GM21717 (cell line): ENCODE results near the gene RNF141.
A peak's percentile ranks its signal among the peaks of the same experiment; 100 is the strongest.

Experiments used
- ATAC-seq: cut with Tn5 transposase; IDR thresholded peaks from one replicate; pipeline ENCODE4 v1.9.1; 2021; ENCODE audit warnings: mild to moderate bottlenecking, moderate library complexity; ENCODE audit not compliant: unreplicated experiment

The RNF141 gene

GRCh38 chr11:10526974-10527918 is 13.7 kb downstream of the RNF141 start:
- ATAC-seq = peak; percentile 77

GRCh38 chr11:10524471-10524870 is 16.5 kb downstream of the RNF141 start:
- no peak for ATAC-seq

DNA sequence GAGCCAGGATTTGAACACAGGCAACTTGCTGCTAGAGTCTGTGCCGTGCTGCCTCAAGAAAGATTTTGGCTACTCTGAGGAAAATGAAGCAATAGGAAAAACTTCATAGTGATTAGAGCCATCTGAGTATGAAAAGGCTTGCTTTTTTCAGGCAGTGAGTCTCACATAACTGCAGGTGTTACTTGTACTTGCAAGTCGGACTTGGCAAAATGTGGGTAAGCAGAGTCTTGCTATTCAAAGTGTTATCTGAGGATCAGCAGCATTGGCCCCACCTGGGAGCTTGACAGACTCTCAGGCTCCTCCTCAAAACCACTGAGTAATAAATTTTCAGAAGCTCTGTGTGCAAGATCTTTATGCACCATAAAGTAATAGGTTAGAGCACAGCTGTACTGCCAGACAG is 18.1 kb downstream of the RNF141 start:
- no peak for ATAC-seq

GRCh38 chr11:10522276-10522675 is 18.7 kb downstream of the RNF141 start:
- no peak for ATAC-seq

- no peak for ATAC-seq
Observed at GRCh38 chr11:10520562-10520961, 20.4 kb downstream of the RNF141 start.

DNA sequence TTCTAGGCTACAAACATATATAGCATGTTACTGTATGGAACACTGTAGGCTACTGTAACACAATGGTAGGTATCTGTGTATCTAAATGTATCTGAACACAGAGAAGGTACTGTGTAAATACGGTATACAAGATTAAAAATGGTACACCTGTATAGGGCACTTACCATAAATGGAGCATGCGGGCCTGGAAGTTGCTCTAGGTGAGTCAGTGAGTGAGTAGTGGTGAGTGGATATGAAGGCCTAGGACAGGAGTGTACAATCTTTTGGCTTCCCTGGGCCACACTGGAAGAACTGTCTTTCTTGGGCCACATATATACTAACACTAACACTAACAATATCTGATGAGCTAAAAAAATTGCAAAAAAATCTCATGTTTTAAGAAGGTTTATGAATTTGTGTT is 21.4 kb downstream of the RNF141 start:
- no peak for ATAC-seq

DNA sequence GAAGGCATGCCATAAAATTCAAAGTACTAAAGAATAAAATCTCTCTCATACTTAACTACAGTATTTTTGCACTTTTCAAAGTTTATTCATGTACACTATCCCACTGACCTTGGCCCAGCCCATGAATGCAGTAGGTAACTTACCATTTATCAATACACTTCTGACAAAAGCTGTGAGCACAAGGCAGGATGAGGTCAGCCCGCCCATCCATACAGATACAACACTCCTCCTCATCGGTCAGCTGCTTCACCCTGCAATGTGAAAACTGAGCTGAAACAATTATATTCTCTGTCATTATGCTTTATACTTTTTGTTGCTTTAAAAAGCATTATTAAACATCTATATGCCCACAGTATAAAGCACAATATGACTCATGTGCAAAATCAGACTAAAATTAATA is 22.1 kb downstream of the RNF141 start:
- no peak for ATAC-seq

DNA sequence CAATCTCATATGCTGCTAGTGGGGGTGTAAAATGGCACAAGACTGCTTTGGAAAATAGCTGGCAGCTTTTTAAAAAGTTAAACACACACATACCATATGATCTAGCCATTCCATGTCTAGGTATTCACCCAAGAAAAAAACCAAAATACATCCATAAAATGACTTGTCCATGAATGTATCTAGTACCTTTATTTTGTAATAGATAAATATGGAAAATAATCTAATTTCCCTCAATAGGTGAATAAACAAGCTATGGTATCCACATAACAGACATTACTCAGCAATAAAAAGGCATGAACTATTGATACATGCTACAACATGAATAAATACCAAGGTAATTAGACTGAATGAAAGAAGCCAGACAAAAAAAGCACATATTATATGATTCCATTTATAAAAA is 22.9 kb downstream of the RNF141 start:
- no peak for ATAC-seq

- ATAC-seq = no peak
Observed at GRCh38 chr11:10515418-10515817, 25.6 kb downstream of the RNF141 start.

GRCh38 chr11:10514709-10515108 is 26.3 kb downstream of the RNF141 start:
- no peak for ATAC-seq

DNA sequence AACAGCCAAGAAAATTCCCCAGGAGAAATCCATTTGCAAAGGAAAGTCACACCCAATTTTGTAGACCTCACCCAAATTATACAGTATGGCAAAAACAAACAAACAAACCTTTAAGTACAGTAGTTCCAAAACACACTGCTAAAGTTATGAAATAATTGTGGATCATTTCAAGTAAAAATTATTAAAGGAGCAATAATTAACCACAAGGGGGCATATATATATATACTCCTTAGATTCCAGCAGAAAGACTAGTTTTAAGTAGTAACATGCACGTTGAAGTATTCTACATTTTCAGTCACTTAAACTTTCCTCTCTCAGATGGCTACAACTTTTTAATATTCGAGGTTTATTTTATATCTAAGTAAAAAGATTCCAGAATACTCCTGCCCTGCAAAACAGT is 26.8 kb downstream of the RNF141 start:
- ATAC-seq = no peak

DNA sequence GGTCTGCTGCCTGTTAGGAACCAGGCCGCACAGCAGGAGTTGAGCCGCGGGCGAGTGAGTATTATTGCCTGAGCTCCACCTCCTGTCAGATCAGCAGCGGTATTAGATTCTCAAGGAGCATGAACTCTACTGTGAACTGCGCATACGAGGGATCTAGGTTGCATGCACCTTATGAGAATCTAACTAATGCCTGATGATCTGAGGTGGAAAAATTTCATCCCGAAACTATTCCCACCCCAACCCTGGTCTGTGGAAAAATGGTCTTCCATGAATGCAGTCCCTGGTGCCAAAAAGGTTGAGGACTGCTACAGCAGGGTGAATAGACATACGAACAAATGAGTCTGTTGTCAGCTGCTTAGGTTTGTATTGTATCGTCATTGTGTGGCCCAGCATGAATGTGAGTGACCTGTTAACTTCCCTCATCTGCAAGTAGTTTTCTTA is 29.8 kb downstream of the RNF141 start:
- ATAC-seq = no peak

DNA sequence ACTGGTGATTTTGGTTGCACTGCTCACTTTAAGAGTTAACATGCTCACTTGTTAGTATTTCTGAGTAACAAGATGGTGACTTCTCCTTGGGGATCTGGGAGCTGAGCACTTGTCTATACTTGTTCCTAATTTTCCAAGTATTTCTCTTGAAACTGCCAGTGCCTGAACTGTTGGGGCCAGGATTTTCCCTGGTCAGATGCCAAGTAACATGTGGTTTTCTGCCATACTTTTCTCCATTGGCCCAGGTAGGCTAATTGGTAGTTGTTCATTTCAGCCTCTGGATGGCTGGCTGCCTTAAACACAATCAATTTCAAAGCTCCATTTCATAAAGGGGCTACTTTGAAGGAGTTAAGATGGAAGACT is 35.0 kb downstream of the RNF141 start:
- no peak for ATAC-seq

- ATAC-seq = no peak
Observed at GRCh38 chr11:10505278-10506007, 35.5 kb downstream of the RNF141 start.

DNA sequence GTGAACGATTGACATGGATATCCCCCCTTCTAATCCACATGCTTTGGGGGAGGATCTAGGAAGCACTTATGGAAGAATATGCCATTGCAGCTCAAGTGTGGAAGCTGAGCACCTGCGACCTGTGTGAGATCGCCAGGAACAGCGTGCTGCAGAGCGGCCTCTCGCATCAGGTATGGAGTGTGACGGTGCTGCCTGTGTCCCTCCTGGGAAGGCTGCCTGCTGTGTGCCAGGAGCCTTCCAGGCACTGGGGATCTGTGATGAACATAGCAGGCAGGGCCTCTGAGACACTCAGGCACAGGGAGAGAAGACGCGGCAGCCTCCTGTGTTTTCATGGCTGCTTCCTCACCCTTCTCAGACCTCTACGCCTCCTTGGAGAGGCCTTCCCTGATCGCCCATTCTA is 36.5 kb downstream of the RNF141 start:
- no peak for ATAC-seq

- no peak for ATAC-seq
Observed at GRCh38 chr11:10503777-10504480, 37.1 kb downstream of the RNF141 start.

GRCh38 chr11:10503221-10503620 is 37.8 kb downstream of the RNF141 start:
- no peak for ATAC-seq

- ATAC-seq = no peak
Observed at GRCh38 chr11:10502770-10503169, 38.2 kb downstream of the RNF141 start.

GRCh38 chr11:10502065-10502680 is 38.8 kb downstream of the RNF141 start:
- ATAC-seq = no peak

DNA sequence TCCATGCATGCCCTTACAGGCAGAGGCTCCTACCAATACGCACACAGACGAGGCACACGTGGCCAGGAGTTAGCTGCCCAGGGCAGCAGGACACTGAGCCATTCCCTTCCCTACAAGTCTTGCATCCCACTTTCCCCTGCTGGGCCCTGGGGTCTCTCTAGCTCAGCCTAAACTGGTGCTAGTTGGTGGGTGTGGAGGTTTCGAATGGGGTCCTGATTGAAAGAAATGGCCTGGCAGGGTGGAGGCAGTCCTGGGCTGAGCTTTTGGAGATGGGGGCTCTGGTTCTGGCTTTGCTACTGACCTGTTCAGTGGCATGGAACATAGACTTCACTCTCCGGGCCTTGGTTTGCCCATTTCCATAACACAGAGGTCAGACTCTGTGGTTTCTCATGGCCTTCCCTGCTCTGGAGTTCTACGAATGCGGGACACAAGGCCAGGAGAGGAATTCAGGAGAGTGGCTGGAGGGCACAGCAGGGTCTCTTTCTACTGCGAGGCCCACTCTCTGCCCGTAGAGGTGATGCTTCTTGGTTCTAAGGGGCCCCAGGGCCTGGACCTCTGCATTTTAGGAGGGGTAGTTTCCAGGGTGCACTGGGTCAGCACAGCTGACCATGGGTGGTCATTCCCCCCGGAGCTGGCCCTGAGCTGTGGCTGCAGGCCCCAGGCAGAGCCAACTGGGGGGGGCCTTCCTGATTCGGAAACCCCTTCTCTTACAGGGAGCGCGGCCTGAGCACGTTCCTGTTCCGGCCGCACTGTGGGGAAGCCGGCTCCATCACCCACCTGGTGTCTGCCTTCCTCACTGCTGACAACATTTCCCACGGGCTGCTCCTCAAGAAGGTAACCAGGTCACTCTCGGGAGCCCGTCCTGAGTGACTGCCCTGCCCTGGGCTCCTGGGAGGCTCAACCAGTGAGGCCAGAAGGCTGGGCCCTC is 40.0 kb downstream of the RNF141 start:
- ATAC-seq = no peak
